Activated T-cell treated with anti-CD3 and anti-CD28 coated beads for 1 hour (primary cell): ENCODE data around the gene P3H2.

Source experiments
- DNase-seq: peaks from one replicate; pipeline ENCODE4 v3.0.0-alpha.2; 2020; ENCODE audit warnings: low read depth

P3H2 gene

GRCh38 chr3:189945935-189946709 lies 174.6 kb downstream of the P3H2 start:
- DNase-seq, result no peak

- DNase-seq, result no peak
Measured at GRCh38 chr3:189944285-189945145, 176.2 kb downstream of the P3H2 start.

GRCh38 chr3:189942948-189943347 lies 177.7 kb downstream of the P3H2 start:
- no peak for DNase-seq

- no peak for DNase-seq
Measured at GRCh38 chr3:189941679-189942078, 179.0 kb downstream of the P3H2 start.

GRCh38 chr3:189941125-189941524 lies 179.6 kb downstream of the P3H2 start:
- DNase-seq, result no peak

- DNase-seq, result no peak
Measured at GRCh38 chr3:189937302-189938127, 183.2 kb downstream of the P3H2 start.

GRCh38 chr3:189936201-189936945 lies 184.3 kb downstream of the P3H2 start:
- DNase-seq, result no peak

- DNase-seq, result no peak
Measured at GRCh38 chr3:189927975-189928895, 192.5 kb downstream of the P3H2 start.

GRCh38 chr3:189921770-189922169 lies 198.9 kb downstream of the P3H2 start:
- DNase-seq, result no peak

GRCh38 chr3:189914799-189915198 lies 205.9 kb downstream of the P3H2 start:
- no peak for DNase-seq

GRCh38 chr3:189911001-189911400 lies 209.7 kb downstream of the P3H2 start:
- no peak for DNase-seq

- DNase-seq, result no peak
Measured at GRCh38 chr3:189909573-189909972, 211.1 kb downstream of the P3H2 start.

- no peak for DNase-seq
Measured at GRCh38 chr3:189909139-189909538, 211.6 kb downstream of the P3H2 start.

GRCh38 chr3:189908646-189909045 lies 212.1 kb downstream of the P3H2 start:
- no peak for DNase-seq

GRCh38 chr3:189907803-189908202 lies 212.9 kb downstream of the P3H2 start:
- no peak for DNase-seq
